HepG2 (cell line): ENCODE measurements around the gene BEST2. TPM values are rescaled to one million over a fixed set of nuclear protein-coding genes. Genes with fewer than 3 reads are reported as not detected.

ENCODE experiments used
- ATAC-seq: fragments of 200-7000 bp; cut with Tn5 transposase; 3 replicates; pipeline ENCODE4 v1.9.1; 2020; ENCODE audit warnings: mild to moderate bottlenecking, moderate library complexity
- BruUV-seq: library from RNA; stranded (reverse); fragments of 400-500 nt; replicated peaks from 2 replicates; lab custom pipeline; 2021; lab: Mats Ljungman, UMichigan
- CTCF ChIA-PET: fragments of 300-600 bp; formaldehyde crosslinking; extraction: SDS; loops from one replicate; lab custom pipeline; 2021; ENCODE audit warnings: low total read pairs, inconsistent platforms, low intra/inter-chr PET ratio; lab: Yijun Ruan, JAX
- POLR2A ChIA-PET: fragments of 350-600 bp; sonication (Branson Sonifier 250); formaldehyde crosslinking; loops from one replicate; lab custom pipeline; 2020; ENCODE audit warnings: antibody characterized with exemption, inconsistent platforms; lab: Yijun Ruan, JAX
- DNase-seq: peaks from one replicate; pipeline ENCODE4 v3.0.0-alpha.2; 2015; ENCODE audit warnings: low spot score
- FAIRE-seq: peaks from 3 replicates; lab custom pipeline; 2011; peaks lifted over from hg19 to GRCh38; lab: Jason Lieb, UNC
- H2AFZ ChIP-seq: one replicate; pipeline ENCODE4 v1.6.1; 2011; ENCODE audit warnings: low read length, inconsistent platforms
- H3K27ac ChIP-seq: fragments of 300-600 bp; 3 replicates; pipeline ENCODE4 v1.8.0; 2011; ENCODE audit warnings: mixed run types, mild to moderate bottlenecking, mixed read lengths, low read length, inconsistent platforms; ENCODE audit not compliant: insufficient read depth; ENCODE audit errors: extremely low read length
- H3K27me3 ChIP-seq, 2 experiments: fragments of 200-600 bp in 1 of 2; 2 replicates in 1 of 2; 3 replicates in 1 of 2; pipeline versions ENCODE4 v1.6.0 to v1.8.0; 2011; ENCODE audit warnings: low read length in 2 of 2, mild to moderate bottlenecking in 2 of 2, moderate library complexity in 2 of 2, inconsistent platforms in 1 of 2; ENCODE audit not compliant: insufficient read depth in 2 of 2, control insufficient read depth in 1 of 2
- H3K36me3 ChIP-seq, 2 experiments: fragments of 200-600 bp in 1 of 2; replicated peaks in 1 of 2; 2 replicates in 1 of 2; 3 replicates in 1 of 2; pipeline versions ENCODE4 v1.5.1 to v1.8.0; 2011; ENCODE audit warnings: low read length in 2 of 2, inconsistent platforms in 1 of 2; ENCODE audit not compliant: insufficient read depth in 2 of 2, control insufficient read depth in 1 of 2
- H3K4me1 ChIP-seq: 2 replicates; pipeline ENCODE4 v1.5.1; 2012; ENCODE audit warnings: low read length, inconsistent platforms; ENCODE audit not compliant: insufficient read depth
- H3K4me2 ChIP-seq: 2 replicates; pipeline ENCODE4 v1.6.0; 2011; ENCODE audit warnings: low read depth, low read length, inconsistent platforms
- H3K4me3 ChIP-seq, 3 experiments: fragments of 200-600 bp in 1 of 3; sonication (generic), shearing (Covaris generic) in 1 of 3; replicated peaks in 1 of 3; 2 replicates each; pipeline ENCODE4 v1.5.1; 2011 to 2016; ENCODE audit warnings: low read length in 3 of 3, inconsistent platforms in 2 of 3, low read depth in 2 of 3, mild to moderate bottlenecking in 2 of 3, control low read depth in 1 of 3, mixed read lengths in 1 of 3; ENCODE audit not compliant: insufficient read depth in 1 of 3
- H3K79me2 ChIP-seq: one replicate; pipeline ENCODE4 v1.6.1; 2011; ENCODE audit warnings: low read length, inconsistent platforms; ENCODE audit not compliant: insufficient read depth
- H3K9ac ChIP-seq: 2 replicates; pipeline ENCODE4 v1.6.0; 2011; ENCODE audit warnings: mild to moderate bottlenecking, low read depth, low read length, inconsistent platforms; ENCODE audit not compliant: insufficient read depth
- H3K9me3 ChIP-seq: 2 replicates; pipeline ENCODE4 v1.5.1; 2012; ENCODE audit warnings: mild to moderate bottlenecking, low read length
- H4K20me1 ChIP-seq: 2 replicates; pipeline ENCODE4 v1.6.0; 2011; ENCODE audit warnings: inconsistent platforms, mild to moderate bottlenecking, low read length, moderate library complexity; ENCODE audit not compliant: insufficient read depth
- CREBL2 ChIP-seq: sonication (generic); formaldehyde crosslinking; IDR thresholded peaks from 2 replicates; pipeline ENCODE4 v1.8.1; 2023; ENCODE audit warnings: missing genetic modification reagents, mild to moderate bottlenecking, borderline replicate concordance
- CSRNP2 ChIP-seq: sonication (generic); formaldehyde crosslinking; conservative IDR thresholded peaks from 2 replicates; pipeline ENCODE4 v1.8.0; 2022; ENCODE audit warnings: low read depth, missing genetic modification reagents
- MIER2 ChIP-seq: IDR thresholded peaks from 2 replicates; pipeline ENCODE4 v1.6.1; 2016; ENCODE audit warnings: missing biosample characterization, missing genetic modification reagents
- RAD21 ChIP-seq: fragments of 450-650 bp; formaldehyde crosslinking; IDR thresholded peaks from 2 replicates; pipeline ENCODE4 v1.5.0; 2020; ENCODE audit warnings: mild to moderate bottlenecking
- SAP130 ChIP-seq: IDR thresholded peaks from 2 replicates; pipeline ENCODE4 v1.6.1; 2016; ENCODE audit warnings: low read depth
- SNRNP70 ChIP-seq: fragments of 200-400 bp; formaldehyde crosslinking; IDR thresholded peaks from 2 replicates; pipeline ENCODE4 v1.6.1; 2017; ENCODE audit warnings: mild to moderate bottlenecking, low read depth, low read length, moderate library complexity
- THRA ChIP-seq: sonication (generic); formaldehyde crosslinking; IDR thresholded peaks from 2 replicates; pipeline ENCODE4 v1.4.0; 2020; ENCODE audit warnings: missing genetic modification reagents, borderline replicate concordance
- YEATS4 ChIP-seq: sonication (generic); formaldehyde crosslinking; IDR thresholded peaks from 2 replicates; pipeline ENCODE4 v1.4.0; 2020; ENCODE audit warnings: missing genetic modification reagents, borderline replicate concordance
- ZC3H13 ChIP-seq: sonication (generic); formaldehyde crosslinking; IDR thresholded peaks from 2 replicates; pipeline ENCODE4 v1.8.1; 2023; ENCODE audit warnings: mild to moderate bottlenecking, missing genetic modification reagents, moderate library complexity
- ZNF235 ChIP-seq: sonication (generic); formaldehyde crosslinking; IDR thresholded peaks from 2 replicates; pipeline ENCODE4 v1.8.1; 2023; ENCODE audit warnings: mild to moderate bottlenecking, missing genetic modification reagents, borderline replicate concordance
- ZNF280D ChIP-seq: sonication (generic); formaldehyde crosslinking; IDR thresholded peaks from 2 replicates; pipeline ENCODE4 v1.5.1; 2020; ENCODE audit warnings: mild to moderate bottlenecking, missing genetic modification reagents
- ZNF552 ChIP-seq: sonication (generic); formaldehyde crosslinking; IDR thresholded peaks from 2 replicates; pipeline ENCODE4 v1.9.0; 2022; ENCODE audit warnings: missing genetic modification reagents, mild to moderate bottlenecking, borderline replicate concordance
- ZNF563 ChIP-seq: sonication (generic); formaldehyde crosslinking; IDR thresholded peaks from 2 replicates; pipeline ENCODE4 v1.8.0; 2022; ENCODE audit warnings: mild to moderate bottlenecking, moderate library complexity, missing genetic modification reagents
- WGBS: methylation state at CpG from one replicate; pipeline ENCODE4 v1.1.6; 2017; ENCODE audit warnings: low lambda C conversion rate; 5-methylcytosine and 5-hydroxymethylcytosine counted together
- in situ Hi-C: cut with HindIII; loops from 2 replicates; pipeline ENCODE4 v1.10.0; 2017; ENCODE audit warnings: low pct_unique_long_range_greater_than_20kb; ENCODE audit not compliant: extremely low pct_ligation_motif_present
- intact Hi-C: fragments of 100-400 bp; cut with micrococcal nuclease; formaldehyde crosslinking; loops from one replicate; pipeline ENCODE4 v1.10.0; 2022; ENCODE audit not compliant: unreplicated experiment
- polyA plus RNA-seq, 8 experiments: library from polyadenylated mRNA; depleted of rRNA in 3 of 8; stranded (reverse) in 7 of 8; unstranded in 1 of 8; fragments of >200 nt; fragmentation: Illumina TruSeq in 4 of 8; extraction: Trizol in 4 of 8; gene quantifications; 2 replicates each; pipeline versions ENCODE4 v1.2.1 to v1.2.3, GENCODE V29; 2011 to 2016; ENCODE audit warnings: low read depth in 4 of 8, missing spikeins in 1 of 8, mixed read lengths in 1 of 8; ENCODE audit not compliant: insufficient read depth in 1 of 8
- total RNA-seq, 5 experiments: library from RNA; depleted of rRNA; stranded (reverse); fragments of >200 nt; fragmentation: Illumina TruSeq; extraction: Trizol; gene quantifications; 2 replicates each; pipeline ENCODE4 v1.2.3, GENCODE V29; 2016; ENCODE audit warnings: low read depth in 1 of 5

The BEST2 gene
- total and polyA plus RNA-seq, 2 of the 13 experiments (the other 11 are each of a cell fraction or from before 2014, with no cell fraction given), result not detected

GRCh38 chr19:12720851-12721655 is 30.5 kb upstream of the BEST2 start:
- POLR2A ChIA-PET, result interaction anchor here (1.2 to 4.8 kb wide), 3 partner anchors 12 to 26 kb away, joined by 4 to 51 read pairs (median 7); partner anchors contain the start of genes GET3 and TRIR
- in situ Hi-C loops, result no loop called here
- TF ChIP-seq ZNF552 (CRISPR knock-in tag) (no peak), SNRNP70 (no peak), THRA (CRISPR knock-in tag) (no peak), CREBL2 (CRISPR knock-in tag) (0 out of 2 replicates have a peak, but pooled peaks have one; percentile 46), SAP130 (CRISPR knock-in tag) (peak; percentile 49; the same call in 1 of the 2 replicates), ZNF235 (CRISPR knock-in tag) (no peak), ZNF280D (0 out of 2 replicates have a peak, but pooled peaks have one; percentile 35), ZC3H13 (0 out of 2 replicates have a peak, but pooled peaks have one; percentile 38), MIER2 (CRISPR knock-in tag) (no peak), RAD21 (CRISPR knock-in tag) (0 out of 2 replicates have a peak, but pooled peaks have one; percentile 11), ZNF563 (CRISPR knock-in tag) (0 out of 2 replicates have a peak, but pooled peaks have one; percentile 40), YEATS4 (CRISPR knock-in tag) (peak; percentile 40; the same call in 1 of the 2 replicates), CSRNP2 (CRISPR knock-in tag) (no peak)

More at GRCh38 chr19:12720851-12721655, 30.5 kb upstream of the BEST2 start:
- DNase-seq, result no peak
- Histone ChIP-seq H3K36me3 (peaks cover 3 to 24% of the 10 kb centered on the region in 2 experiments), H3K79me2 (peaks cover 57% of the 10 kb centered on the region), H3K4me2 (peak overlapping the region; percentile 90), H3K9ac (peak overlapping the region; percentile 87), H3K27me3 (no peaks in the 10 kb centered on the region; a peak in 1 of 5 replicates), H3K4me1 (peaks cover 9% of the 10 kb centered on the region), H3K4me3 (peak overlapping the region; percentile 92 to 96 (median 93)), H3K27ac (peak overlapping the region; percentile 77), H2AFZ (no peak overlapping the region), H4K20me1 (no peaks in the 10 kb centered on the region), H3K9me3 (no peaks in the 10 kb centered on the region)
- peak; percentile 19 for ATAC-seq
- intact Hi-C loops, result no loop called here
- CTCF ChIA-PET, result no interaction called here
- WGBS, result 8% methylated on average over 5 of the region's 59 CpGs
- no TSS peak for BruUV-seq
- FAIRE-seq, result no peak
